ENCODE results near the gene KRT12. TPM values are rescaled to one million over a fixed set of nuclear protein-coding genes. Genes with fewer than 3 reads are reported as not detected.

KRT12 gene
- total and polyA plus RNA-seq, 4 donors: not detected

GRCh38 chr17:40843242-40843641 is 23.8 kb downstream of the KRT12 start:
- Histone ChIP-seq H3K27ac (ENCODE audit: low read depth in 1 of 2, low read length in 2 of 2) (no peak overlapping the region), H3K27me3 (ENCODE audit: control insufficient read depth in 4 of 4, insufficient read depth in 4 of 4, low read length in 3 of 4) (no peaks in the 10 kb centered on the region), H3K9ac (ENCODE audit: low read depth in 1 of 2, low read length in 2 of 2) (no peak overlapping the region), H3K9me3 (ENCODE audit: control insufficient read depth in 4 of 4, low read length in 3 of 4) (no peaks in the 10 kb centered on the region), H3K4me1 (ENCODE audit: control insufficient read depth in 4 of 4, insufficient read depth in 4 of 4, low read length in 3 of 4) (no peaks in the 10 kb centered on the region), H3K36me3 (ENCODE audit: control insufficient read depth in 4 of 4, insufficient read depth in 3 of 4, low read depth in 1 of 4, low read length in 3 of 4) (no peaks in the 10 kb centered on the region), H3K4me3 (ENCODE audit: low read depth in 1 of 3, low read length in 3 of 3) (no peak overlapping the region)
- DNase-seq (ENCODE audit: low spot score): no peak
- no peak for TF ChIP-seq FOXA2 (IDR thresholded peaks at IDR 0.05)
- no peak for TF ChIP-seq RAD21 (IDR thresholded peaks at IDR 0.05)
- no peak for TF ChIP-seq EGR1 (IDR thresholded peaks at IDR 0.05; ENCODE audit: low read depth in 2 of 2)
- TF ChIP-seq SP1 (IDR thresholded peaks at IDR 0.05): no peak
- TF ChIP-seq CTCF (IDR thresholded peaks at IDR 0.05; ENCODE audit: low read depth, low read length, missing input control): no peak
- TF ChIP-seq HNF4G (IDR thresholded peaks at IDR 0.05): no peak
- no peak for TF ChIP-seq REST (IDR thresholded peaks at IDR 0.05)
- no peak for TF ChIP-seq HNF4A (conservative IDR thresholded peaks at IDR 0.05)
- TF ChIP-seq ATF3 (IDR thresholded peaks at IDR 0.05): no peak
- TF ChIP-seq NR2F2 (IDR thresholded peaks at IDR 0.05): no peak
- TF ChIP-seq RXRA (IDR thresholded peaks at IDR 0.05): no peak
- TF ChIP-seq ZBTB33 (IDR thresholded peaks at IDR 0.05): no peak
- TF ChIP-seq YY1 (IDR thresholded peaks at IDR 0.05): no peak
- TF ChIP-seq MAX (IDR thresholded peaks at IDR 0.05): no peak
- no peak for TF ChIP-seq TAF1 (conservative IDR thresholded peaks at IDR 0.05)
- TF ChIP-seq GABPA (IDR thresholded peaks at IDR 0.05 in 1 of 2, conservative IDR thresholded peaks at IDR 0.05 in 1 of 2): no peak
- TF ChIP-seq JUND (IDR thresholded peaks at IDR 0.05): no peak
- 71% methylated on average over 3 of the region's 3 CpGs for WGBS

- WGBS: 90% methylated on average over 3 of the region's 3 CpGs
- Histone ChIP-seq H3K27me3 (ENCODE audit: control insufficient read depth in 4 of 4, insufficient read depth in 4 of 4, low read length in 3 of 4) (no peaks in the 10 kb centered on the region), H3K36me3 (ENCODE audit: control insufficient read depth in 4 of 4, insufficient read depth in 3 of 4, low read depth in 1 of 4, low read length in 3 of 4) (no peaks in the 10 kb centered on the region), H3K9me3 (ENCODE audit: control insufficient read depth in 4 of 4, low read length in 3 of 4) (no peaks in the 10 kb centered on the region), H3K4me3 (ENCODE audit: low read depth in 1 of 3, low read length in 3 of 3) (no peak overlapping the region), H3K4me1 (ENCODE audit: control insufficient read depth in 4 of 4, insufficient read depth in 4 of 4, low read length in 3 of 4) (no peaks in the 10 kb centered on the region), H3K27ac (ENCODE audit: low read depth in 1 of 2, low read length in 2 of 2) (no peak overlapping the region), H3K9ac (ENCODE audit: low read depth in 1 of 2, low read length in 2 of 2) (no peak overlapping the region)
- no peak for DNase-seq (ENCODE audit: low spot score)
- TF ChIP-seq TAF1 (conservative IDR thresholded peaks at IDR 0.05) (no peak), RAD21 (IDR thresholded peaks at IDR 0.05) (no peak), FOXA1 (IDR thresholded peaks at IDR 0.05) (no peak), YY1 (IDR thresholded peaks at IDR 0.05) (no peak), JUND (IDR thresholded peaks at IDR 0.05) (no peak), RXRA (IDR thresholded peaks at IDR 0.05) (no peak), GABPA (IDR thresholded peaks at IDR 0.05 in 1 of 2, conservative IDR thresholded peaks at IDR 0.05 in 1 of 2) (no peak), FOXA2 (IDR thresholded peaks at IDR 0.05) (no peak), ATF3 (IDR thresholded peaks at IDR 0.05) (no peak), MAX (IDR thresholded peaks at IDR 0.05) (no peak), EGR1 (IDR thresholded peaks at IDR 0.05; ENCODE audit: low read depth in 2 of 2) (no peak), NR2F2 (IDR thresholded peaks at IDR 0.05) (no peak), SP1 (IDR thresholded peaks at IDR 0.05) (no peak), REST (IDR thresholded peaks at IDR 0.05) (no peak), HNF4A (conservative IDR thresholded peaks at IDR 0.05) (no peak)
Measured at GRCh38 chr17:40841246-40841645, 25.8 kb downstream of the KRT12 start.

All from liver (tissue), 9 donors.